Measurements from ENCODE around the gene FOXN3. TPM values are rescaled to one million over a fixed set of nuclear protein-coding genes. Genes with fewer than 3 reads are reported as not detected.

The FOXN3 gene
- total and polyA plus RNA-seq, 10 of the 15 experiments (the other 5 are each of a cell fraction or from before 2014, with no cell fraction given): 4.5 to 68.9 (median 29.7) TPM

GRCh38 chr14:89428173-89428523 lies 11.1 kb upstream of the FOXN3 start (continued):
- no peak for TF ChIP-seq CTCF (IDR thresholded peaks at IDR 0.05 in 2 of 3, conservative IDR thresholded peaks at IDR 0.05 in 1 of 3; ENCODE audit: control insufficient read depth in 2 of 3, extremely low read depth in 1 of 3, insufficient read depth in 1 of 3, low read depth in 3 of 3, low read length in 3 of 3)
- no peak for TF ChIP-seq TCF3 (IDR thresholded peaks at IDR 0.05; ENCODE audit: borderline replicate concordance, insufficient read depth, low read depth, low read length)
- TF ChIP-seq EGR1 (IDR thresholded peaks at IDR 0.05; ENCODE audit: borderline replicate concordance in 1 of 2, low read depth in 2 of 2, low read length in 2 of 2): no peak
- TF ChIP-seq MTA3 (IDR thresholded peaks at IDR 0.05; ENCODE audit: borderline replicate concordance, low read length): no peak

DNA sequence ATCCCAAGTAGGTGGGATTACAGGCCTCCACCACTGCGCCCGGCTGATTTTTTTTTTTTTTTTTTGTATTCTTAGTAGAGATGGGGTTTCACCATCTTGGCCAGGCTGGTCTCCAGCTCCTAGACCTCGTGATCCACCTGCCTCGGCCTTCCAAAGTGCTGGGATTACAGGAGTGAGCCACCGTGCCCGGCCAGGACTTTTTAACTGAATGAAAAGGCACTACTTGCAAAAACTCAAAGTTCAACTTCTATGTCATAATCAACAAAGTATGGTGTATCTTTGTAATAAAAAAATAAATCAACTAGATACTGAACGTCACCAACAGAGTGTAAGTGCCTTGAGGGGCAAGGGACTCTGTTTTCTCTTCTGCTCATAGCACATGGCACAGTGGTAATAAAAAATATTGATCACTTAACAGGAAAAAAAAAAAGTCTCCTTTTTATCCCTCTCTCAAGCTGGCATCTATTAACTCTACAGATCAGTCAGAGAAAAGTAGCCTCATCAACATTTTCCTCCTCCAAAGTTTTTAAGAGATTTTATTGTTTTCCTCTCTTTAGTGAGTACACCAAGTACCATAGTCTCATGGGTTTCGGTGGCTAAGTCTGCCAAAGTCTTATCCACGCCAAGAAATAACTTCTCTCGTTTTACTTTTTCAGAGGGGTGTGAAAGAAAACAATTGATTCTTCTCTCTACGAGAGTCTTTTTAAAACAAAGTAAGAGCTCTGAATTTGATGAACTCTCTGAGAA lies 10.6 kb upstream of the FOXN3 start:
- POLR2A ChIA-PET: interaction anchor here (0.7 kb wide), 1 partner anchor 28 kb away, joined by 3 read pairs; no protein-coding TSS in a partner anchor

More for the DNA sequence above, 10.6 kb upstream of the FOXN3 start:
- no peak overlapping the region for H3K4me3 ChIP-seq
- H3K4me2 ChIP-seq (ENCODE audit: control insufficient read depth, insufficient read depth): no peak overlapping the region
- H3K9ac ChIP-seq (ENCODE audit: control insufficient read depth, insufficient read depth, low read length): no peak overlapping the region
- DNase-seq (ENCODE audit: low read depth, low spot score) (no peak), FAIRE-seq (no peak), ATAC-seq (no peak)
- ChIA-PET RAD21 (ENCODE audit: unreplicated experiment) (interaction anchor here (0.7 to 4.2 kb wide), 5 partner anchors 12 to 250 kb away, joined by 3 to 27 read pairs (median 4); no protein-coding TSS in a partner anchor), SMC1A (ENCODE audit: uncharacterized antibody, unreplicated experiment) (interaction anchor here (1.0 to 4.3 kb wide), 2 partner anchors 62 to 66 kb away, joined by 4 to 23 read pairs; no protein-coding TSS in a partner anchor), CTCF (interaction anchor here (1.3 to 2.9 kb wide), 2 partner anchors 10 to 12 kb away, joined by 5 to 7 read pairs; no protein-coding TSS in a partner anchor)
- no peaks in the 10 kb centered on the region for H4K20me1 ChIP-seq (ENCODE audit: control insufficient read depth, insufficient read depth)
- H3K79me2 ChIP-seq (ENCODE audit: control insufficient read depth, insufficient read depth, low read length): no peaks in the 10 kb centered on the region; the same call in 1 of the 2 replicates
- in situ Hi-C loops (cut with MboI): loop anchor here (10.0 to 25.0 kb wide), 2 partner anchors 263 to 390 kb away; no protein-coding TSS in a partner anchor
- H3K36me3 ChIP-seq (ENCODE audit: control insufficient read depth in 2 of 2, insufficient read depth in 2 of 2, low read length in 1 of 2): no peaks in the 10 kb centered on the region
- BruUV-seq (replicated peaks): no TSS peak
- no peak overlapping the region for H3K27ac ChIP-seq (ENCODE audit: control insufficient read depth, insufficient read depth)
- intact Hi-C loops (cut with micrococcal nuclease; ENCODE audit: unreplicated experiment): loop anchor here (5.0 kb wide), 1 partner anchor 475 kb away; no protein-coding TSS in a partner anchor
- no peaks in the 10 kb centered on the region for H3K27me3 ChIP-seq (replicated peaks in 1 of 2; ENCODE audit: control insufficient read depth in 2 of 2, insufficient read depth in 2 of 2, low read length in 1 of 2)
- H2AFZ ChIP-seq (ENCODE audit: control insufficient read depth, low read depth, low read length): no peak overlapping the region
- peaks cover 48% of the 10 kb centered on the region for H3K4me1 ChIP-seq (ENCODE audit: control insufficient read depth, insufficient read depth, low read length)
- H3K9me3 ChIP-seq (replicated peaks; ENCODE audit: control insufficient read depth, insufficient read depth, low read length): no peaks in the 10 kb centered on the region
- 88% methylated on average over 10 of the region's 11 CpGs for WGBS (ENCODE audit: insufficient coverage, insufficient replicate concordance, low lambda C conversion rate, missing lambda C conversion rate)
- TF ChIP-seq BMI1 (IDR thresholded peaks at IDR 0.05; ENCODE audit: borderline replicate concordance) (no peak), CHD4 (IDR thresholded peaks at IDR 0.05) (no peak)
